ENCODE data around the gene RTN4. TPM values are rescaled to one million over a fixed set of nuclear protein-coding genes. Genes with fewer than 3 reads are reported as not detected.

RTN4 gene
- polyA plus RNA-seq, 3 donors: 111 to 163 (median 158) TPM

GRCh38 chr2:54946220-54946805 lies 103.9 kb downstream of the RTN4 start:
- no peaks in the 10 kb centered on the region for H3K27me3 ChIP-seq (ENCODE audit: control insufficient read depth in 2 of 2, insufficient read depth in 2 of 2, low read length in 2 of 2)
- Mint-ChIP-seq H3K36me3 (no peaks in the 10 kb centered on the region), H3K4me1 (no peaks in the 10 kb centered on the region), H3K27ac (peak overlapping the region in 1 of 7 donors; percentile 73), H3K9me3 (peaks cover 0 to 4% (median 0%) of the 10 kb centered on the region in 7 donors), H3K27me3 (ENCODE audit: low read depth in 3 of 3) (peaks cover 0 to 4% (median 0%) of the 10 kb centered on the region in 3 donors), H3K4me3 (no peak overlapping the region)
- no peak overlapping the region for H3K4me3 ChIP-seq (replicated peaks in 1 of 3; ENCODE audit: low read depth in 2 of 3, low read length in 3 of 3)
- no peak overlapping the region for H3K27ac ChIP-seq (ENCODE audit: low read depth in 1 of 2, low read length in 2 of 2)
- H3K9me3 ChIP-seq (replicated peaks in 1 of 2; ENCODE audit: control insufficient read depth in 1 of 2, insufficient read depth in 1 of 2, low read length in 2 of 2): no peaks in the 10 kb centered on the region
- H3K4me1 ChIP-seq (ENCODE audit: control insufficient read depth in 1 of 2, insufficient read depth in 2 of 2, low read length in 2 of 2): no peaks in the 10 kb centered on the region
- TF ChIP-seq CTCF (IDR thresholded peaks at IDR 0.05): no peak
- H3K9ac ChIP-seq (ENCODE audit: insufficient read depth, low read length, poor library complexity, severe bottlenecking): no peak overlapping the region
- H3K4me2 ChIP-seq (replicated peaks; ENCODE audit: extremely low read depth, low read length, poor library complexity, severe bottlenecking): no peak overlapping the region
- H3K36me3 ChIP-seq (replicated peaks in 1 of 2; ENCODE audit: control insufficient read depth in 1 of 2, insufficient read depth in 2 of 2, low read length in 2 of 2): no peaks in the 10 kb centered on the region
- DNase-seq: no peak
- no peak overlapping the region for H2AFZ ChIP-seq (ENCODE audit: insufficient read depth, low read depth, low read length, poor library complexity, severe bottlenecking)
- H3K79me2 ChIP-seq (ENCODE audit: insufficient read depth, low read length): no peaks in the 10 kb centered on the region
- 78% methylated on average over 3 of the region's 9 CpGs for WGBS (ENCODE audit: insufficient coverage)
- intact Hi-C loops (cut with micrococcal nuclease): no loop called here
- no peaks in the 10 kb centered on the region for H4K20me1 ChIP-seq (ENCODE audit: insufficient read depth, low read length)

GRCh38 chr2:54945391-54946219 lies 104.6 kb downstream of the RTN4 start:
- no peak for DNase-seq
- H3K4me3 ChIP-seq (replicated peaks in 1 of 3; ENCODE audit: low read depth in 2 of 3, low read length in 3 of 3): no peak overlapping the region
- no peak overlapping the region for H3K9ac ChIP-seq (ENCODE audit: insufficient read depth, low read length, poor library complexity, severe bottlenecking)
- no peaks in the 10 kb centered on the region for H3K27me3 ChIP-seq (ENCODE audit: control insufficient read depth in 2 of 2, insufficient read depth in 2 of 2, low read length in 2 of 2)
- Mint-ChIP-seq H3K4me1 (no peaks in the 10 kb centered on the region), H3K36me3 (no peaks in the 10 kb centered on the region), H3K4me3 (no peak overlapping the region), H3K27me3 (ENCODE audit: low read depth in 3 of 3) (peaks cover 0 to 2% (median 0%) of the 10 kb centered on the region in 3 donors), H3K9me3 (peaks cover 0 to 6% (median 0%) of the 10 kb centered on the region in 7 donors), H3K27ac (peak overlapping the region in 1 of 7 donors; percentile 31)
- TF ChIP-seq CTCF (IDR thresholded peaks at IDR 0.05): no peak
- no peak overlapping the region for H3K4me2 ChIP-seq (replicated peaks; ENCODE audit: extremely low read depth, low read length, poor library complexity, severe bottlenecking)
- no peaks in the 10 kb centered on the region for H3K79me2 ChIP-seq (ENCODE audit: insufficient read depth, low read length)
- H3K36me3 ChIP-seq (replicated peaks in 1 of 2; ENCODE audit: control insufficient read depth in 1 of 2, insufficient read depth in 2 of 2, low read length in 2 of 2): no peaks in the 10 kb centered on the region
- H4K20me1 ChIP-seq (ENCODE audit: insufficient read depth, low read length): no peaks in the 10 kb centered on the region
- 64% methylated on average over 6 of the region's 8 CpGs for WGBS (ENCODE audit: insufficient coverage)
- H3K27ac ChIP-seq (ENCODE audit: low read depth in 1 of 2, low read length in 2 of 2): no peak overlapping the region
- intact Hi-C loops (cut with micrococcal nuclease): no loop called here
- no peaks in the 10 kb centered on the region for H3K9me3 ChIP-seq (replicated peaks in 1 of 2; ENCODE audit: control insufficient read depth in 1 of 2, insufficient read depth in 1 of 2, low read length in 2 of 2)
- H3K4me1 ChIP-seq (ENCODE audit: control insufficient read depth in 1 of 2, insufficient read depth in 2 of 2, low read length in 2 of 2): no peaks in the 10 kb centered on the region
- H2AFZ ChIP-seq (ENCODE audit: insufficient read depth, low read depth, low read length, poor library complexity, severe bottlenecking): no peak overlapping the region
